ENCODE data around the gene SYNJ2. TPM values are rescaled to one million over a fixed set of nuclear protein-coding genes. Genes with fewer than 3 reads are reported as not detected.

The SYNJ2 gene
- polyA plus RNA-seq, 2 donors, result 5.7 to 8.1 TPM

DNA sequence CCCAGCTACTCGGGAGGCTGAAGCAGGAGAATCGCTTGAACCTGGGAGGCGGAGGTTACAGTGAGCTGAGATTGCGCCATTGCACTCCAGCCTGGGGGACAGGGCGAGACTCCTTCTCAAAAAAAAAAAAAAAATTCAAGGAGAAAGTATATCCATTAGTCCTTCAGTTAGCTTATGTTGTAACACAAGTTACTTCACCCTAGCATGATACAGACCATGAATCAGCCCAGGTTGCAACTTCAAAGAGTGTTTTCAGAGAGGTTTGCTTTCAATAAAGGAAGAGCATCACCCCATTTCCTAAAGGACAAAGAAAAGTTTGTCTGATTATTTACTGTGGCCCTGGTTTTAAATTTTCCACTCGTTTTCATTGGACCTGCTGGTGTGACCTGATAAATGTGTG lies 113.4 kb downstream of the SYNJ2 start:
- no peak overlapping the region for H3K27ac ChIP-seq (ENCODE audit: low read depth in 2 of 2, low read length in 1 of 2)
- H3K27me3 ChIP-seq (ENCODE audit: control insufficient read depth in 1 of 2, insufficient read depth in 2 of 2, low read length in 2 of 2), result no peaks in the 10 kb centered on the region
- H3K36me3 ChIP-seq (ENCODE audit: control insufficient read depth in 2 of 2, insufficient read depth in 2 of 2, low read length in 1 of 2), result peaks cover 13 to 21% of the 10 kb centered on the region in 2 donors
- H3K4me3 ChIP-seq (ENCODE audit: low read depth in 1 of 2, low read length in 2 of 2), result no peak overlapping the region
- no peaks in the 10 kb centered on the region for H3K4me1 ChIP-seq (ENCODE audit: control insufficient read depth in 2 of 2, insufficient read depth in 2 of 2, low read length in 1 of 2)
- H3K9me3 ChIP-seq (ENCODE audit: control insufficient read depth in 2 of 2, insufficient read depth in 1 of 2, low read depth in 1 of 2, low read length in 1 of 2), result no peaks in the 10 kb centered on the region
- 86 to 90% methylated on average over 5 to 6 of the region's 6 CpGs for WGBS, 2 donors

GRCh38 chr6:158095671-158096070 lies 114.0 kb downstream of the SYNJ2 start:
- no peaks in the 10 kb centered on the region for H3K4me1 ChIP-seq (ENCODE audit: control insufficient read depth in 2 of 2, insufficient read depth in 2 of 2, low read length in 1 of 2)
- H3K36me3 ChIP-seq (ENCODE audit: control insufficient read depth in 2 of 2, insufficient read depth in 2 of 2, low read length in 1 of 2), result peaks cover 13 to 21% of the 10 kb centered on the region in 2 donors
- WGBS, 2 donors, result 93 to 96% methylated on average over 14 to 15 of the region's 15 CpGs
- H3K27ac ChIP-seq (ENCODE audit: low read depth in 2 of 2, low read length in 1 of 2), result no peak overlapping the region
- H3K4me3 ChIP-seq (ENCODE audit: low read depth in 1 of 2, low read length in 2 of 2), result no peak overlapping the region
- no peaks in the 10 kb centered on the region for H3K9me3 ChIP-seq (ENCODE audit: control insufficient read depth in 2 of 2, insufficient read depth in 1 of 2, low read depth in 1 of 2, low read length in 1 of 2)
- H3K27me3 ChIP-seq (ENCODE audit: control insufficient read depth in 1 of 2, insufficient read depth in 2 of 2, low read length in 2 of 2), result no peaks in the 10 kb centered on the region

DNA sequence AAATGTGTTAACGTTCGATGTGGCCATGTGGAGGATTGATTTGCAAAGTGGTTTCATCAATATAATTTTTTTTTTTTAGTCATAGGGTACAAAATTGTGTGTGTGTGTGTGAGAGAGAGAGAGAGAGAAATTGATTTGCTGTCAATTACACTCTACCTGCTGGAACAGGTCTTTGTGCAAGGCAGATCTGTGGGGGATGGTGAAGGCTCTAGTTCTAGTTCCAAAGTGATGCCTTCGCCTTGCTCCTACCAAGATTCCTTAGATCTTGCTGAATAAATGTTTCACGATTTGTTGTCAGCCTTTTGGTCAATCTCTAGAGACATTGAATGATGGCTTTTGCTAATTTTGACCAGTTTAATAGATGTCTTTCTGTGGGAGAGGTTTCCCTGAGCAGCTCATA lies 121.6 kb downstream of the SYNJ2 start:
- H3K9me3 ChIP-seq (ENCODE audit: control insufficient read depth in 2 of 2, insufficient read depth in 1 of 2, low read depth in 1 of 2, low read length in 1 of 2), result no peaks in the 10 kb centered on the region
- no peak overlapping the region for H3K27ac ChIP-seq (ENCODE audit: low read depth in 2 of 2, low read length in 1 of 2)
- H3K27me3 ChIP-seq (ENCODE audit: control insufficient read depth in 1 of 2, insufficient read depth in 2 of 2, low read length in 2 of 2), result no peaks in the 10 kb centered on the region
- no peaks in the 10 kb centered on the region for H3K4me1 ChIP-seq (ENCODE audit: control insufficient read depth in 2 of 2, insufficient read depth in 2 of 2, low read length in 1 of 2)
- no peaks in the 10 kb centered on the region for H3K36me3 ChIP-seq (ENCODE audit: control insufficient read depth in 2 of 2, insufficient read depth in 2 of 2, low read length in 1 of 2)
- WGBS, 2 donors, result 82 to 93% methylated on average over 4 of the region's 4 CpGs
- H3K4me3 ChIP-seq (ENCODE audit: low read depth in 1 of 2, low read length in 2 of 2), result no peak overlapping the region

- WGBS, 2 donors, result 88 to 91% methylated on average over 2 of the region's 2 CpGs
- no peak overlapping the region for H3K4me3 ChIP-seq (ENCODE audit: low read depth in 1 of 2, low read length in 2 of 2)
- H3K27me3 ChIP-seq (ENCODE audit: control insufficient read depth in 1 of 2, insufficient read depth in 2 of 2, low read length in 2 of 2), result no peaks in the 10 kb centered on the region
- H3K36me3 ChIP-seq (ENCODE audit: control insufficient read depth in 2 of 2, insufficient read depth in 2 of 2, low read length in 1 of 2), result no peaks in the 10 kb centered on the region
- no peaks in the 10 kb centered on the region for H3K9me3 ChIP-seq (ENCODE audit: control insufficient read depth in 2 of 2, insufficient read depth in 1 of 2, low read depth in 1 of 2, low read length in 1 of 2)
- no peaks in the 10 kb centered on the region for H3K4me1 ChIP-seq (ENCODE audit: control insufficient read depth in 2 of 2, insufficient read depth in 2 of 2, low read length in 1 of 2)
- H3K27ac ChIP-seq (ENCODE audit: low read depth in 2 of 2, low read length in 1 of 2), result no peak overlapping the region
Observed at GRCh38 chr6:158104696-158105095, 123.0 kb downstream of the SYNJ2 start.

GRCh38 chr6:158109748-158110147 lies 128.1 kb downstream of the SYNJ2 start:
- Histone ChIP-seq H3K4me3 (ENCODE audit: low read depth in 1 of 2, low read length in 2 of 2) (no peak overlapping the region), H3K9me3 (ENCODE audit: control insufficient read depth in 2 of 2, insufficient read depth in 1 of 2, low read depth in 1 of 2, low read length in 1 of 2) (no peaks in the 10 kb centered on the region), H3K27ac (ENCODE audit: low read depth in 2 of 2, low read length in 1 of 2) (no peak overlapping the region), H3K4me1 (ENCODE audit: control insufficient read depth in 2 of 2, insufficient read depth in 2 of 2, low read length in 1 of 2) (no peaks in the 10 kb centered on the region), H3K27me3 (ENCODE audit: control insufficient read depth in 1 of 2, insufficient read depth in 2 of 2, low read length in 2 of 2) (no peaks in the 10 kb centered on the region), H3K36me3 (ENCODE audit: control insufficient read depth in 2 of 2, insufficient read depth in 2 of 2, low read length in 1 of 2) (peaks cover 0 to 4% of the 10 kb centered on the region in 2 donors)
- 72 to 100% methylated on average over 2 of the region's 2 CpGs for WGBS, 2 donors

- WGBS, 2 donors, result 92 to 93% methylated on average over 5 of the region's 5 CpGs
- Histone ChIP-seq H3K4me1 (ENCODE audit: control insufficient read depth in 2 of 2, insufficient read depth in 2 of 2, low read length in 1 of 2) (no peaks in the 10 kb centered on the region), H3K27me3 (ENCODE audit: control insufficient read depth in 1 of 2, insufficient read depth in 2 of 2, low read length in 2 of 2) (no peaks in the 10 kb centered on the region), H3K9me3 (ENCODE audit: control insufficient read depth in 2 of 2, insufficient read depth in 1 of 2, low read depth in 1 of 2, low read length in 1 of 2) (no peaks in the 10 kb centered on the region), H3K36me3 (ENCODE audit: control insufficient read depth in 2 of 2, insufficient read depth in 2 of 2, low read length in 1 of 2) (peaks cover 0 to 9% of the 10 kb centered on the region in 2 donors), H3K4me3 (ENCODE audit: low read depth in 1 of 2, low read length in 2 of 2) (no peak overlapping the region), H3K27ac (ENCODE audit: low read depth in 2 of 2, low read length in 1 of 2) (no peak overlapping the region)
Observed at GRCh38 chr6:158110986-158111385, 129.3 kb downstream of the SYNJ2 start.

DNA sequence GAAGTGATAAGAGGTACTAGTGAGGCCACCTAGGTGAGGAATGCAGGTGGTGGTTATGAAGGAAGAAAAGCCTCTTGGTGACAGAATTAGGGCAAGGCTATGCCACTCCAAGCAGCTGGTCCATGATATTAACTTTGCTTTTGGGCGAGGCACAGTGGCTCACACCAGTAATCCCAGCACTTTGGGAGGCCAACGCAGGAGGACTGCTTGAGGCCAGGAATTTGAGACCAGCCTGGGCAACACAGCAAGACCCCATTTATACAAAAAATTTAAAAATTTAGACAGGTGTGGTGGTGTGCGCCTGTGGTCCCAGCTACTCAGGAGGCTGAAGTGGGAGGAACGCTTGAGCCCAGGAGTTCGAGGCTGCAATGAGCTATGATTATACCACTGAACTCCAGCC lies 130.3 kb downstream of the SYNJ2 start:
- H3K4me3 ChIP-seq (ENCODE audit: low read depth in 1 of 2, low read length in 2 of 2), result no peak overlapping the region
- H3K4me1 ChIP-seq (ENCODE audit: control insufficient read depth in 2 of 2, insufficient read depth in 2 of 2, low read length in 1 of 2), result no peaks in the 10 kb centered on the region
- H3K36me3 ChIP-seq (ENCODE audit: control insufficient read depth in 2 of 2, insufficient read depth in 2 of 2, low read length in 1 of 2), result peaks cover 1 to 10% of the 10 kb centered on the region in 2 donors
- no peaks in the 10 kb centered on the region for H3K27me3 ChIP-seq (ENCODE audit: control insufficient read depth in 1 of 2, insufficient read depth in 2 of 2, low read length in 2 of 2)
- no peak overlapping the region for H3K27ac ChIP-seq (ENCODE audit: low read depth in 2 of 2, low read length in 1 of 2)
- no peaks in the 10 kb centered on the region for H3K9me3 ChIP-seq (ENCODE audit: control insufficient read depth in 2 of 2, insufficient read depth in 1 of 2, low read depth in 1 of 2, low read length in 1 of 2)
- 98 to 100% methylated on average over 5 of the region's 5 CpGs for WGBS, 2 donors

GRCh38 chr6:158113802-158114201 lies 132.1 kb downstream of the SYNJ2 start:
- Histone ChIP-seq H3K9me3 (ENCODE audit: control insufficient read depth in 2 of 2, insufficient read depth in 1 of 2, low read depth in 1 of 2, low read length in 1 of 2) (no peaks in the 10 kb centered on the region), H3K4me3 (ENCODE audit: low read depth in 1 of 2, low read length in 2 of 2) (no peak overlapping the region), H3K27me3 (ENCODE audit: control insufficient read depth in 1 of 2, insufficient read depth in 2 of 2, low read length in 2 of 2) (no peaks in the 10 kb centered on the region), H3K36me3 (ENCODE audit: control insufficient read depth in 2 of 2, insufficient read depth in 2 of 2, low read length in 1 of 2) (peaks cover 8 to 12% of the 10 kb centered on the region in 2 donors), H3K4me1 (ENCODE audit: control insufficient read depth in 2 of 2, insufficient read depth in 2 of 2, low read length in 1 of 2) (no peaks in the 10 kb centered on the region), H3K27ac (ENCODE audit: low read depth in 2 of 2, low read length in 1 of 2) (no peak overlapping the region)

GRCh38 chr6:158115102-158115501 lies 133.4 kb downstream of the SYNJ2 start:
- H3K4me1 ChIP-seq (ENCODE audit: control insufficient read depth in 2 of 2, insufficient read depth in 2 of 2, low read length in 1 of 2), result no peaks in the 10 kb centered on the region
- H3K27me3 ChIP-seq (ENCODE audit: control insufficient read depth in 1 of 2, insufficient read depth in 2 of 2, low read length in 2 of 2), result no peaks in the 10 kb centered on the region
- H3K9me3 ChIP-seq (ENCODE audit: control insufficient read depth in 2 of 2, insufficient read depth in 1 of 2, low read depth in 1 of 2, low read length in 1 of 2), result no peaks in the 10 kb centered on the region
- peaks cover 8 to 12% of the 10 kb centered on the region in 2 donors for H3K36me3 ChIP-seq (ENCODE audit: control insufficient read depth in 2 of 2, insufficient read depth in 2 of 2, low read length in 1 of 2)
- no peak overlapping the region for H3K4me3 ChIP-seq (ENCODE audit: low read depth in 1 of 2, low read length in 2 of 2)
- 95% methylated on average over 4 of the region's 4 CpGs for WGBS, 2 donors
- no peak overlapping the region for H3K27ac ChIP-seq (ENCODE audit: low read depth in 2 of 2, low read length in 1 of 2)

DNA sequence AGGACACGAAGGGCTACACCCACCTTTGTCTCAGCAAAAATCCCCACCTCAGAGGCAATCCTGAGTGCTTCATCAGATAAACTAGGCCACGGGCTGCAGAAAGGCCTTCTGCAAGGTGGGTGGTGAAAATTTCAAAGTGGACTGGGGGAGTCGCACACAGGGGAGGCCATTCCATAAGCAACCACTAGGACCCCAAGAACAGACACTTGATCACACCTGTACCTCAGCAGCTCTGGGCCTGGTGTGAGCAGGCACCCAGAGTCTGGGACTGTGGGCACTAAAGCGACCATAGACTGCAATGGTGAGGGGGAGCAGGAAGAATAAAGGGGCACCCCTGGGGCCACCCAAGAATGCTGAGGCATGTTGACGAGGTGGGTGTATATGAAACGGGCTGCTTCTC lies 133.8 kb downstream of the SYNJ2 start:
- Histone ChIP-seq H3K27me3 (ENCODE audit: control insufficient read depth in 1 of 2, insufficient read depth in 2 of 2, low read length in 2 of 2) (no peaks in the 10 kb centered on the region), H3K27ac (ENCODE audit: low read depth in 2 of 2, low read length in 1 of 2) (no peak overlapping the region), H3K4me1 (ENCODE audit: control insufficient read depth in 2 of 2, insufficient read depth in 2 of 2, low read length in 1 of 2) (no peaks in the 10 kb centered on the region), H3K36me3 (ENCODE audit: control insufficient read depth in 2 of 2, insufficient read depth in 2 of 2, low read length in 1 of 2) (peaks cover 12% of the 10 kb centered on the region in 2 donors), H3K9me3 (ENCODE audit: control insufficient read depth in 2 of 2, insufficient read depth in 1 of 2, low read depth in 1 of 2, low read length in 1 of 2) (no peaks in the 10 kb centered on the region), H3K4me3 (ENCODE audit: low read depth in 1 of 2, low read length in 2 of 2) (no peak overlapping the region)
- 91 to 93% methylated on average over 6 of the region's 6 CpGs for WGBS, 2 donors
